Measurements from ENCODE around the gene BCL2L14. TPM values are rescaled to one million over a fixed set of nuclear protein-coding genes. Genes with fewer than 3 reads are reported as not detected.
A peak's percentile ranks its signal among the peaks of the same experiment; 100 is the strongest.
"Not testable (repeated sequence)": the region's sequence is repeated elsewhere in the genome, so short reads cannot be mapped to it uniquely, and the experiment has no call there.

Gene BCL2L14
- total RNA-seq, 1 donor from 2014 or later, result not detected

- DNase-seq (ENCODE audit: low spot score) (no peak), ATAC-seq (no peak)
Measured at GRCh38 chr12:12098691-12099015, 27.9 kb downstream of the BCL2L14 start.

- no peak for DNase-seq (ENCODE audit: low spot score)
- ATAC-seq, result peak; percentile 49
Measured at GRCh38 chr12:12099102-12099501, 28.4 kb downstream of the BCL2L14 start.

GRCh38 chr12:12107678-12108077 is 36.9 kb downstream of the BCL2L14 start:
- no peak for DNase-seq (ENCODE audit: low spot score)
- peak; percentile 16 for ATAC-seq

GRCh38 chr12:12108441-12109058 is 37.8 kb downstream of the BCL2L14 start:
- no peak for DNase-seq (ENCODE audit: low spot score)

GRCh38 chr12:12110923-12111555 is 40.3 kb downstream of the BCL2L14 start:
- not testable (repeated sequence) for ATAC-seq; DNase-seq (ENCODE audit: low spot score)

More at GRCh38 chr12:12108441-12109058, 37.8 kb downstream of the BCL2L14 start:
- no peak for ATAC-seq

- no peak for ATAC-seq
- no peak for DNase-seq (ENCODE audit: low spot score)
Measured at GRCh38 chr12:12115514-12115913, 44.8 kb downstream of the BCL2L14 start.

- DNase-seq (ENCODE audit: low spot score) (no peak), ATAC-seq (no peak)
Measured at GRCh38 chr12:12116677-12117076, 45.9 kb downstream of the BCL2L14 start.

GRCh38 chr12:12121061-12121460 is 50.3 kb downstream of the BCL2L14 start:
- DNase-seq (ENCODE audit: low spot score) (no peak), ATAC-seq (no peak)

DNA sequence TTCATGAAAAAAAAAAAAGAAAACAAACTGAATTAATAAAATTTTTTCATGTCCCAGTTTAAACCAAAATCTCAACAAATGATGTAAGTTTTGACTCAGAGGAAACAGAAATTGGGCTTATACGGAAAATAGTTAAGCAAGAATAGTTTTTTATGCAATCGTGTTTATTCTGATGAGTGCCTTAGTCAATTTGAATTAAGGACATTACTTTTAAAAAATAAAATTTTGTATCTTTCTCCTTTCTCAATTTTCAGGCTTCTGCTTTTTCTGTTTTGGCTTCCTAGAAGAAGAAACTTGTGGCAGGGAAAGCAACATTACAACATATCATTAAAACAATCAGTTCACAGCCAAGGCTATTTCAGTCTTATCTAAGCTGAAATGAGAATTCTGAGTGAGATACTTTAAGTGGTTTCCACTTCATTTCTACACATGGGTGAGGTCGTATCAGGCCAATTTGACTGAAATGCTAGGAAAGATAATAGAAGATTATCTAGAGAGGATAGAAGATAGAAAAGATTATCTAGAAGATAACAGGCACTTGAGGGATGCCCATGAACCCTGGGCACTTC is 52.4 kb downstream of the BCL2L14 start:
- DNase-seq (ENCODE audit: low spot score), result no peak
- no peak for ATAC-seq

DNA sequence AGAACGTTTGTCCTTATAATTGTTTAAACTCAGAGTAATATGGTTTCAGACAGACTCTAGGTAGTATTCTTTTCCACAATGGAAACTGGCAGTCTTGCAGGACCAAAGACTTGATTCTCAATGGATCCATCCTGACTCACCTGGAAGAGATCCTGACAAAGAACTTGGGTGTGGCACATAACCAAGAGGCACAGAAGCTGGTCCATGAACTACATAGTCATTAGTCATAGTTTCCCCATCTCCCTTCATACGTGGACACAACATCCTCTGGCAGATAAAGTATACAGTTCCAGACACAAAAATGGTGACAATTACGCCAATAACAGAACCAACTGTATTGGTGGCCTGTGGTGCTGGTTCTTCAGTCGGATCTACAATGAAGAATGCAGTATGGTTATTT is 55.8 kb downstream of the BCL2L14 start:
- ATAC-seq (no peak), DNase-seq (ENCODE audit: low spot score) (no peak)

- no peak for DNase-seq (ENCODE audit: low spot score)
- ATAC-seq, result no peak
Measured at GRCh38 chr12:12127304-12127703, 56.6 kb downstream of the BCL2L14 start.

DNA sequence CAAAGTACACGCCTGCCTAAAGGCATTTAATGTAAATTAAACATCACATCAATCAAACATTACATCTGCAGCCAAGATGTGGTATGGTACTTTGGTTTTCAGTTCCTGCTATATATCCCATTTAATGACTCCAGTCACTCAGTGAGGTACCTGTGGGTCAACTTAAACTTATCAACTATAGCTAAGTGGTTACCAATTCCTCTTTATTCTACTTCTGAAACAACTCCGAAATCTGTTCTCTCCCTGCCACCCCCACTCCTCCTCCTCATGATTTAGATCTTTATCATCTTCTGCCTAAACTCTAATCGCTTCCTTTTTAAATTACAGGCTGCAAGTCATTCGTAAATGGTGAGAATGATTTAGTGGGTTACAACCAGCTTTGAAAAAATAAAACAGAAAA is 57.9 kb downstream of the BCL2L14 start:
- DNase-seq (ENCODE audit: low spot score) (no peak), ATAC-seq (no peak)

- peak; percentile 23 for ATAC-seq
- no peak for DNase-seq (ENCODE audit: low spot score)
Measured at GRCh38 chr12:12133259-12133658, 62.5 kb downstream of the BCL2L14 start.

DNA sequence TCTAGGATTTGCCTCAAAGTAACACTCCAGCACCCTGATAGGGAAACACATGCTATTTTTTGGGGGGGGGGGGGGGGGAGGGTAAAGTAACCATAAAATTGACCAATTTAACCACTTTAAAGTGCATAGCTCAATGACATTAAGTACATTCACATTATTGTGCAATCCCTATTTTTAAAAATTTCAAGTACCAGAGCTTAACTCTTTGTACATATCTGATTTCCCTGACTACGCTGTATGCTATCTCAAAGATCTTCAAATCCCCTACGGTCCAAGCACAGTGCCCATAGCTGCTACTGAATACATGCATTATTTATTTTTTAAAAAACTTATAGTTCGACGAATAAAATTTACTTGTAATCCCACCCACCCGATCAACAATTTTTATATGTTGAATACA is 63.0 kb downstream of the BCL2L14 start:
- DNase-seq (ENCODE audit: low spot score), result no peak

GRCh38 chr12:12138203-12139154 is 67.7 kb downstream of the BCL2L14 start:
- DNase-seq (ENCODE audit: low spot score) (no peak), ATAC-seq (peak; percentile 66)

More for the DNA sequence above, 63.0 kb downstream of the BCL2L14 start:
- ATAC-seq, result no peak

DNA sequence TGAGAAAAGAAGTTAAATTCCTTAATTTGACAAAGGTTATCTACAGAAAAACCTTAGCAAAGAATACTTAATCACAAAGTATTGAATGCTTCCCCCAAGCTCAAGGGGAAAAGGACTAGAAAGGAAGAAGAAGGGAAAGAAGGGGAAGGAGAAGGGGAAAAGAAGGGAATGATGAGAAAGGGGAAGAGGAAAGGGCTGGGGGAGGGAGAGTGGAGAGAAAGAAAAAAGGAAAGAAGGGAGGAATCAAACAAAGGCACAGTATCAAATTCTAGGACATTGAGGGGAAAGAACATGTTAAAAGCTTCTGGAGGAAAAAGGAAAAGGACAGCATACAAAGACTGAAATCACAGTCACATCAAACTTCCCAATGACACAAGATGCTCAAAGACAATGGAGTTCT is 70.3 kb downstream of the BCL2L14 start:
- DNase-seq (ENCODE audit: low spot score) (no peak), ATAC-seq (no peak)

- not testable (repeated sequence) for DNase-seq (ENCODE audit: low spot score); ATAC-seq
Measured at GRCh38 chr12:12144531-12144930, 73.8 kb downstream of the BCL2L14 start.

DNA sequence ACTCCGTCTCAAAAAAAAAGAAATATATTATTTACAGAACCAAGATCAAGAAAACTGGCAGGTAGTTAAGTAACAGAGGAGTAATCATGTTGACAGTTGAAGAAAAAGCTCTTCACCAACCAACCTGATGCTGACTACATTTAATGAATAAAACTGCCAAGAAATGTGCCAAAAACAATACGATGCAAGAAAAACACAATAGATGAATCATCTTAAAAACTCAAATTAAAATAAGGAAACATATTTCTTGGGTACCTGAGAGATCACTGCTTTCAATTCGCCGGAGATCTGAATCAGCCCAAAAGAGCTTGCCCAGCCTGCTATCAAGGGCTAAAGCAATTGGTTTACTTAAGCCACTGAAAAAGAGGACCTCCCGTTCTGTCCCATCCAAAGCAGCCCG is 76.4 kb downstream of the BCL2L14 start:
- DNase-seq (ENCODE audit: low spot score), result no peak
- ATAC-seq, result no peak
